GM19025 (cell line): Measurements from ENCODE around the gene PACS2.

Experiments used
- ATAC-seq: cut with Tn5 transposase; IDR thresholded peaks from one replicate; pipeline ENCODE4 v1.9.1; 2021; ENCODE audit warnings: mild to moderate bottlenecking, low read depth, moderate library complexity; ENCODE audit not compliant: unreplicated experiment

The PACS2 gene

GRCh38 chr14:105397350-105397931 is 82.9 kb downstream of the PACS2 start:
- ATAC-seq: no peak

- peak; percentile 80 for ATAC-seq
Measured at GRCh38 chr14:105398044-105398725, 83.6 kb downstream of the PACS2 start, which contains the start of gene TEX22. Gene TEX22 (plus strand): TSS chr14:105398538. CDS start chr14:105399341, 803 bp downstream.

GRCh38 chr14:105398726-105399465 is 84.3 kb downstream of the PACS2 start:
- peak; percentile 34 for ATAC-seq

GRCh38 chr14:105399466-105399775 is 84.9 kb downstream of the PACS2 start:
- no peak for ATAC-seq

- ATAC-seq: no peak
Measured at GRCh38 chr14:105400016-105400415, 85.5 kb downstream of the PACS2 start.

GRCh38 chr14:105401699-105402098 is 87.2 kb downstream of the PACS2 start:
- ATAC-seq: no peak

GRCh38 chr14:105408592-105408991 is 94.0 kb downstream of the PACS2 start:
- no peak for ATAC-seq

GRCh38 chr14:105409364-105409763 is 94.8 kb downstream of the PACS2 start:
- ATAC-seq: no peak

- ATAC-seq: no peak
Measured at GRCh38 chr14:105410642-105411016, 96.1 kb downstream of the PACS2 start.

- ATAC-seq: no peak
Measured at GRCh38 chr14:105411017-105411941, 96.7 kb downstream of the PACS2 start.

GRCh38 chr14:105411985-105412770 is 97.6 kb downstream of the PACS2 start:
- no peak for ATAC-seq

- ATAC-seq: no peak
Measured at GRCh38 chr14:105412771-105413543, 98.4 kb downstream of the PACS2 start.

GRCh38 chr14:105413544-105413886 is 99.0 kb downstream of the PACS2 start:
- no peak for ATAC-seq

- no peak for ATAC-seq
Measured at GRCh38 chr14:105414456-105415371, 100.2 kb downstream of the PACS2 start.

GRCh38 chr14:105415481-105416428 is 101.2 kb downstream of the PACS2 start:
- no peak for ATAC-seq

GRCh38 chr14:105416671-105417070 is 102.1 kb downstream of the PACS2 start:
- no peak for ATAC-seq

GRCh38 chr14:105417690-105418121 is 103.2 kb downstream of the PACS2 start:
- ATAC-seq: no peak
